Measurements from ENCODE around the gene SLC6A12.
"Not testable (repeated sequence)": the region's sequence is repeated elsewhere in the genome, so short reads cannot be mapped to it uniquely, and the experiment has no call there.

Gene SLC6A12

GRCh38 chr12:234019-234418, 20.1 kb upstream of the SLC6A12 start:
- peak; percentile 6 for DNase-seq

- DNase-seq, result peak; percentile 22
Observed at GRCh38 chr12:233615-233968, 19.6 kb upstream of the SLC6A12 start.

- peak; percentile 18 for DNase-seq
Observed at GRCh38 chr12:232731-233614, 19.0 kb upstream of the SLC6A12 start.

GRCh38 chr12:230925-231671, 17.1 kb upstream of the SLC6A12 start:
- DNase-seq, result peak; percentile 15

GRCh38 chr12:229441-230191, 15.7 kb upstream of the SLC6A12 start:
- peak; percentile 36 for DNase-seq

- peak; percentile 20 for DNase-seq
Observed at GRCh38 chr12:228846-229200, 14.9 kb upstream of the SLC6A12 start.

- peak; percentile 10 for DNase-seq
Observed at GRCh38 chr12:227923-228845, 14.2 kb upstream of the SLC6A12 start.

GRCh38 chr12:227286-227915, 13.4 kb upstream of the SLC6A12 start:
- peak; percentile 35 for DNase-seq

- DNase-seq, result peak; percentile 15
Observed at GRCh38 chr12:226401-226800, 12.4 kb upstream of the SLC6A12 start.

GRCh38 chr12:225012-225411, 11.1 kb upstream of the SLC6A12 start:
- peak; percentile 43 for DNase-seq

GRCh38 chr12:224330-224729, 10.4 kb upstream of the SLC6A12 start:
- no peak for DNase-seq

- DNase-seq, result no peak
Observed at GRCh38 chr12:223841-224240, 9.9 kb upstream of the SLC6A12 start.

GRCh38 chr12:221736-222135, 7.8 kb upstream of the SLC6A12 start:
- no peak for DNase-seq

GRCh38 chr12:220946-221550, 7.1 kb upstream of the SLC6A12 start:
- DNase-seq, result no peak

GRCh38 chr12:220491-220890, 6.5 kb upstream of the SLC6A12 start:
- DNase-seq, result no peak

- peak; percentile 86 for DNase-seq
Observed at GRCh38 chr12:219891-220352, 6.0 kb upstream of the SLC6A12 start.

GRCh38 chr12:218728-219590, 5.0 kb upstream of the SLC6A12 start:
- DNase-seq, result no peak

- no peak for DNase-seq
Observed at GRCh38 chr12:218221-218620, 4.3 kb upstream of the SLC6A12 start.

- DNase-seq, result not testable (repeated sequence)
Observed at GRCh38 chr12:217029-217428, 3.1 kb upstream of the SLC6A12 start.

- no peak for DNase-seq
Observed at GRCh38 chr12:215116-215515, 1.2 kb upstream of the SLC6A12 start.

All from activated CD8-positive, alpha-beta memory T cell treated with anti-CD3 and anti-CD28 coated beads, Interleukin-2, amount 50 U/mL, for 48 hours (primary cell).